C4-2B (cell line): ENCODE results near the gene GAP43.

ENCODE experiments used
- CTCF ChIP-seq: fragments of 450-650 bp; conservative IDR thresholded peaks from 2 replicates; pipeline ENCODE4 v1.5.1; 2017; ENCODE audit warnings: mild to moderate bottlenecking
- ZFX ChIP-seq: fragments of 450-650 bp; IDR thresholded peaks from 2 replicates; pipeline ENCODE4 v1.6.1; 2017

GRCh38 chr3:115687721-115688120 is 64.4 kb downstream of the GAP43 start:
- TF ChIP-seq CTCF (no peak), ZFX (no peak)
